Fibroblast of the aortic adventitia (primary cell): ENCODE results near the gene HDAC10. TPM values are rescaled to one million over a fixed set of nuclear protein-coding genes. Genes with fewer than 3 reads are reported as not detected.

ENCODE experiments used
- DNase-seq: peaks from one replicate; pipeline ENCODE4 v3.0.0-alpha.2; 2010; ENCODE audit warnings: low read depth
- H3K4me3 ChIP-seq: 2 replicates; pipeline ENCODE4 v1.5.1; 2011; ENCODE audit warnings: low read depth, mild to moderate bottlenecking, control low read depth, low read length, moderate library complexity
- CTCF ChIP-seq: IDR thresholded peaks from 2 replicates; pipeline ENCODE4 v1.5.1; 2011; ENCODE audit warnings: mild to moderate bottlenecking, low read length, control low read depth, inconsistent platforms; ENCODE audit not compliant: insufficient read depth
- total RNA-seq: library from RNA; depleted of rRNA; stranded (reverse); fragments of >200 nt; gene quantifications from 2 replicates; pipeline ENCODE4 v1.2.3, GENCODE V29; 2012; ENCODE audit warnings: low replicate concordance

The HDAC10 gene
- total RNA-seq, 1 donor, result 15.4 TPM

GRCh38 chr22:50297510-50298265 is 46.6 kb upstream of the HDAC10 start:
- no peak overlapping the region for H3K4me3 ChIP-seq
- TF ChIP-seq CTCF, result no peak
- DNase-seq, result no peak

GRCh38 chr22:50296658-50297490 is 45.8 kb upstream of the HDAC10 start:
- no peak for TF ChIP-seq CTCF
- no peak for DNase-seq
- H3K4me3 ChIP-seq, result no peak overlapping the region

- no peak for DNase-seq
- no peak overlapping the region for H3K4me3 ChIP-seq
- no peak for TF ChIP-seq CTCF
Observed at GRCh38 chr22:50294319-50294656, 43.2 kb upstream of the HDAC10 start.

DNA sequence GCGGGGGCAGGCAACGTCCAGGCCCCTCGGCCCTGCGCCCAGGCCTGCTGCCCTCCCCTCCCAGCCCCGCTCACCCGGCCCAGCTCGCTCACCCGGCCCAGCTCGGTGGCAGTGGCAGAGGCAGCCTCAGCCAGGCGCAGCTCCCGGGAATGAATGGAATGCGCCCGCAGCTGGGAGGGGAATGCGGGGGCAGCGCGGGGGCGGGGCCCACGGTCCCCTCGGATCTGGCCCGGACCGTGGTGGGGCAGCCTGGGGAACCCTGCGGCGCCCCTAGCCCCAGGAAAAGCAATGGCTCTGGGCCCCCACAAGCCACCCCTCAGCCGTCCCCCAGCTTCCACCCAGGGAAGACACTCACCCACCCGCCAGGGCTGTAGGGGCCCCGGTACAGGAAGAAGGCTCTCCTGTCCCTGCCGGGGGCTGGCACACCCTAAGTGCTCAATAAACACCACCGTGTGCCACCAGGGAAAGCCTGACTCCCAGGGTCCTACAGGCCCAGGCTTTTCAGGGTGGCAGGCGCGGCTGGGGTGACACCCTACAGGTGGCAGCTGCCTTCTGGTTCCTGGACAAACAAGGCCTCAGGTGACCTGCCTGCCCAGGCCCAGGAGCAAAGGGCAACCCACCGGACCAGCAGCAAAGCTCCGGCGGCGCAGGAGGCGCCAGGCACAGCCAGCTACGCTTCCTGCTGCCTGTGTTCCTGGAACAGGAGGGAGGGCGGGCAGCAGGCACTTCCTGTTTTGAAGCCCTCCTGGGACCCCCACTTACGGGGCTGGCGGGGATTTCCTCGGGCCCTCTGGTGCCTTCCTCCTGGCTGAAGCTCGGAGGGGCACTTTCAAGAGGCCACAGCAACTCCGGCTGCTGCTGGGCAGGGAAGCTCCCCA is 42.6 kb upstream of the HDAC10 start:
- TF ChIP-seq CTCF, result no peak
- peak; percentile 67 for DNase-seq
- no peak overlapping the region for H3K4me3 ChIP-seq

DNA sequence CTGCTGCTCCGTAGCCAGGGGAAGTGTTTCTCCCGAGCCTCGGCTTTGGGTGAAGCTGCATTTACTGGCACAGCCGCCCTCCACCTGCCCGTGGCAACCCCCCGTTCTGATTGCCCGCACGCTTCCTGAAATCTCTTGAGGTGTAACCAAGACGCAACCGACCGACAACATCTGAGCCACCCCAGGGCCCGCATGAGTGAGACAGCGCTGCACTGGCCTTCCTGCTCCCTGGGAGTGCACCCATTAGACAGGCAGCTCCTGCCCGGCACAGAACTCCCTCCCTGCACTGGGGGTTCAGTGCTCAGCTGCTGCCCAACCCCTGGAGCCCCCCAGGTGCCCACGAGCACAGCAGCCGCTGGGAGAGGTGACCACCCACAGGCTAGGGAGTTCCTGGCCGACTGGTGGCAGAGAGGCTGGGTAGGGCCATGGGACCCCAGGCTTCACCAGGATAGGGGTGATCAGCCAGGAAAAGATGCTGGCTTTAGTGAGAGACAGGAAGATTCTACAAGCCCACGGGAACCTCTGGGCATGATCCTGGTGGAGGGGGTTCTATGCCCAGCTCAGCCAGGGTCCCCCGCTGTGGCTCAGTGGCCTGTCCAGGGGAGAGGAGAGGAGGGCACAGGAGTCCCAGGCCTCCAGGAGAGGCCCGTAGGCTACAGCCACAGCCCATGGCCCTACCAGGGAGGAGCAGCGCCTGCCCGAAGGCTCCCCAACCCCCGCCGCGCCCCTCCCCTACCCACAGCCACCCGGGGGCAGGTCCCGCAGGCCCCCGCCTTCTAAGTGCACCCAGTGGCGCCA is 41.8 kb upstream of the HDAC10 start:
- DNase-seq, result no peak
- H3K4me3 ChIP-seq, result peak overlapping the region; percentile 25
- no peak for TF ChIP-seq CTCF

DNA sequence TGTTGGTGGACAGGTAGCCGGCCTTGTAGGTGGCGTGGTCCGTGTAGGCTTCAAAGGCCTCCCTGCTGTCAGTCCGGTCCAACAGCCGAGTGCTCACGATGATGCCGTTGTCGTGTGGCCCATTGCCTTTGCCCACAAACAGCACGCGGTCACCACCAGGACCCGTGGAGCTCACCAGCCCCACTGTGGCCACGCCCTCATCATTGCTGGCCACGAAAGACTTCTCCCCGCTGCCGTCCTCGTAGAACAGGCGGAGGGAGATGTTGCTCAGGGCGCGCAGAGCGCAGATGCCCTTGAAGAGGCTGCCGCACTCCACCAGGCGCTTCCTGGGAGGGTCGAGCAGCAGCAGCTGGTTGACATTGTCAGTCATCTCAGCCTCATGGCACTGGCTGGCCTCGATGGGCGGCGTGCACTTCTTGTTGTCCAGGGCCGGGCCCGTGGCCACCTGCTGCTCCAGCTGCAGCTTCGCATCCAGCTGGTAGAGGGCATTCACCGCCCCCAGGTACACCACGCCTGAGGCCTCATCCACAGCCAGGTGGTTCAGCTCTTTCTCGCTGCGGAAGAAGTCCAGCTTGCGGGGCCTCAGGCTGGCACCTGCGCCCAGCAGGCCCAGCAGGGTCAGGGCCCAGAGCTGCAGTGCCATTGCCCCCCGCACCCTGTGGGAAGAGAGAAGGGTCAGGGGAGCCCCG is 39.0 kb upstream of the HDAC10 start:
- H3K4me3 ChIP-seq, result no peak overlapping the region
- DNase-seq, result no peak
- TF ChIP-seq CTCF, result no peak
